DOHH2 (cell line): Measurements from ENCODE around the gene EVL.

ENCODE experiments used
- CTCF ChIP-seq: fragments of 200-600 bp; sonication (generic); IDR thresholded peaks from one replicate; pipeline ENCODE4 v1.5.1; 2014; ENCODE audit warnings: antibody characterized with exemption, mild to moderate bottlenecking, low read depth, low read length; ENCODE audit not compliant: poor library complexity, severe bottlenecking
- EZH2phosphoT487 ChIP-seq: fragments of 200-600 bp; sonication (generic); IDR thresholded peaks from 2 replicates; pipeline ENCODE4 v1.6.1; 2017; ENCODE audit warnings: borderline replicate concordance, mild to moderate bottlenecking, antibody characterized with exemption, low read length, moderate library complexity, mixed read lengths

- TF ChIP-seq CTCF: no peak
- TF ChIP-seq EZH2phosphoT487: no peak
These were observed 86.9 kb downstream of the EVL start for GRCh38 chr14:100152091-100152490.
